Measurements from ENCODE around the gene ARID3B. TPM values are rescaled to one million over a fixed set of nuclear protein-coding genes. Genes with fewer than 3 reads are reported as not detected.

The ARID3B gene
- total and polyA plus RNA-seq, 2 experiments from 2014 or later = 69.8 to 70.5 TPM

- H3K36me3 ChIP-seq = no peaks in the 10 kb centered on the region
- H3K9me3 ChIP-seq (ENCODE audit: low read depth) = no peaks in the 10 kb centered on the region
- no peaks in the 10 kb centered on the region for H3K27me3 ChIP-seq
- DNase-seq (ENCODE audit: low read depth in 1 of 2, low spot score in 1 of 2) = no peak
- TF ChIP-seq, protein P1, sequence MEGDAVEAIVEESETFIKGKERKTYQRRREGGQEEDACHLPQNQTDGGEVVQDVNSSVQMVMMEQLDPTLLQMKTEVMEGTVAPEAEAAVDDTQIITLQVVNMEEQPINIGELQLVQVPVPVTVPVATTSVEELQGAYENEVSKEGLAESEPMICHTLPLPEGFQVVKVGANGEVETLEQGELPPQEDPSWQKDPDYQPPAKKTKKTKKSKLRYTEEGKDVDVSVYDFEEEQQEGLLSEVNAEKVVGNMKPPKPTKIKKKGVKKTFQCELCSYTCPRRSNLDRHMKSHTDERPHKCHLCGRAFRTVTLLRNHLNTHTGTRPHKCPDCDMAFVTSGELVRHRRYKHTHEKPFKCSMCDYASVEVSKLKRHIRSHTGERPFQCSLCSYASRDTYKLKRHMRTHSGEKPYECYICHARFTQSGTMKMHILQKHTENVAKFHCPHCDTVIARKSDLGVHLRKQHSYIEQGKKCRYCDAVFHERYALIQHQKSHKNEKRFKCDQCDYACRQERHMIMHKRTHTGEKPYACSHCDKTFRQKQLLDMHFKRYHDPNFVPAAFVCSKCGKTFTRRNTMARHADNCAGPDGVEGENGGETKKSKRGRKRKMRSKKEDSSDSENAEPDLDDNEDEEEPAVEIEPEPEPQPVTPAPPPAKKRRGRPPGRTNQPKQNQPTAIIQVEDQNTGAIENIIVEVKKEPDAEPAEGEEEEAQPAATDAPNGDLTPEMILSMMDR (IDR thresholded peaks at IDR 0.05; ENCODE audit: low read depth, low read length) = no peak
- no peak overlapping the region for H3K4me3 ChIP-seq
- H3K4me1 ChIP-seq (ENCODE audit: low read depth) = no peaks in the 10 kb centered on the region
- no peak overlapping the region for H3K27ac ChIP-seq
These were observed 38.7 kb upstream of the ARID3B start for GRCh38 chr15:74502301-74502700.

DNA sequence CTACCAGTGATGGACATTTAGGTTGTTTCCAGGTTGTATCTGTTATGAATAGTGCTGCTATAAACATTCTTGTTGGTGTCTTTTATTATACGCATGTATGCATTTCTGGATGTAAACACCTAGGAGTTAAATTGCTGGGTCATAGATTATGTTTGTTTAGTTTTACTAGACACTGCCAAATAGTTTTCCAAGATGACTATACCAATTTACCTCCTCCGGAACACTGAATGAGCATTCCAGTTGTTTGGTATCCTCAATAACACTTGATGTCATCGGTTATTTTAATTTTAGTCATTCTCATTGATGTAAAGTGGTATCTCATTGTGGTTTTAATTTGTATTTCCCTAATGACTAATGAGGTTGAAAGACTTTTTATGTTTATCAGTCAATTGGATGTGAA lies 36.6 kb upstream of the ARID3B start:
- no peak overlapping the region for H3K4me3 ChIP-seq
- H3K4me1 ChIP-seq (ENCODE audit: low read depth) = no peaks in the 10 kb centered on the region
- no peaks in the 10 kb centered on the region for H3K27me3 ChIP-seq
- no peak for DNase-seq (ENCODE audit: low read depth in 1 of 2, low spot score in 1 of 2)
- no peak overlapping the region for H3K27ac ChIP-seq
- TF ChIP-seq, protein P1 (IDR thresholded peaks at IDR 0.05; ENCODE audit: low read depth, low read length) = no peak
- H3K36me3 ChIP-seq = no peaks in the 10 kb centered on the region
- no peaks in the 10 kb centered on the region for H3K9me3 ChIP-seq (ENCODE audit: low read depth)

GRCh38 chr15:74504836-74505235 lies 36.2 kb upstream of the ARID3B start:
- TF ChIP-seq, protein P1 (IDR thresholded peaks at IDR 0.05; ENCODE audit: low read depth, low read length) = no peak
- Histone ChIP-seq H3K27me3 (no peaks in the 10 kb centered on the region), H3K27ac (no peak overlapping the region), H3K4me1 (ENCODE audit: low read depth) (no peaks in the 10 kb centered on the region), H3K9me3 (ENCODE audit: low read depth) (no peaks in the 10 kb centered on the region), H3K36me3 (no peaks in the 10 kb centered on the region), H3K4me3 (no peak overlapping the region)
- DNase-seq (ENCODE audit: low read depth in 1 of 2, low spot score in 1 of 2) = no peak

GRCh38 chr15:74505837-74506514 lies 35.0 kb upstream of the ARID3B start:
- Histone ChIP-seq H3K27ac (no peak overlapping the region), H3K4me1 (ENCODE audit: low read depth) (no peaks in the 10 kb centered on the region), H3K9me3 (ENCODE audit: low read depth) (no peaks in the 10 kb centered on the region), H3K27me3 (no peaks in the 10 kb centered on the region), H3K4me3 (no peak overlapping the region), H3K36me3 (no peaks in the 10 kb centered on the region)
- TF ChIP-seq, protein P1 (IDR thresholded peaks at IDR 0.05; ENCODE audit: low read depth, low read length) = no peak
- DNase-seq (ENCODE audit: low read depth in 1 of 2, low spot score in 1 of 2) = no peak

GRCh38 chr15:74506515-74506840 lies 34.5 kb upstream of the ARID3B start:
- Histone ChIP-seq H3K4me3 (no peak overlapping the region), H3K4me1 (ENCODE audit: low read depth) (no peaks in the 10 kb centered on the region), H3K27me3 (no peaks in the 10 kb centered on the region), H3K27ac (no peak overlapping the region), H3K9me3 (ENCODE audit: low read depth) (no peaks in the 10 kb centered on the region), H3K36me3 (no peaks in the 10 kb centered on the region)
- DNase-seq (ENCODE audit: low read depth in 1 of 2, low spot score in 1 of 2) = no peak
- TF ChIP-seq, protein P1 (IDR thresholded peaks at IDR 0.05; ENCODE audit: low read depth, low read length) = no peak
